ENCODE results near the gene RAI1.
A peak's percentile ranks its signal among the peaks of the same experiment; 100 is the strongest.

RAI1 gene

GRCh38 chr17:17770632-17771044 lies 89.4 kb downstream of the RAI1 start:
- no peak for DNase-seq

DNA sequence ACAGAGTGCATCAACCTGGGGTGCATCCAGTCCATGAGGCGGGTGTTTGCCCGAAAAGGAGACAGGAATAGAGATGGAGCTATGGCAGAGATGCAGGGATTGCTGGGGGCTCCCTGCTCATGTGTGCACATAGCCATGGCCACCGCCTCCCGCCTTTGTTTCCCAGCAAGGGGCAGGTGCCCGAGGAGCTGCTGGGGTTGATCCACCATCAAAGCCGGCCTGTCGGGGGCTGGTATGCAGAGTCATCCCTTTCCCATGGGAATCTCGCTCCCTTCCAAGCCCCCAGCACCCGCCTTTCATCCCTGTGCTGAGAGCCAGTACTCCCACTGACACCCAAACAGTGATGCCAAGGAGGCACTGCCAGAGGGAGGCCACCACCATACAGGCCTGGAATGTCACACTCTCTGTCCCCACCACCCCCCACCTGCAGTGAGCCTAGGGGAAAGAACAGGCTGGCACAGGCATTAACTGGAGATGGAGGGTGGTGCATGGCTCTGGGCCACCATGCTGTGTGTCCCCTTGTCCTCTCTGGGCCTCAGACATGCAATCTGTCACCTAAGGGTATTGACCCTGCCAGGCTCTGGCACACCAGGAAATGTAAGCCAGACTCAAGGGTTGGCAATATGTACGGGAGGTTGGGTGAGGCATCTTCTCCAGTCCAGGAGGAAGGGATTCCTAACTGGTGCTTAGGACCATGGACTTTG lies 90.4 kb downstream of the RAI1 start:
- no peak for DNase-seq

DNA sequence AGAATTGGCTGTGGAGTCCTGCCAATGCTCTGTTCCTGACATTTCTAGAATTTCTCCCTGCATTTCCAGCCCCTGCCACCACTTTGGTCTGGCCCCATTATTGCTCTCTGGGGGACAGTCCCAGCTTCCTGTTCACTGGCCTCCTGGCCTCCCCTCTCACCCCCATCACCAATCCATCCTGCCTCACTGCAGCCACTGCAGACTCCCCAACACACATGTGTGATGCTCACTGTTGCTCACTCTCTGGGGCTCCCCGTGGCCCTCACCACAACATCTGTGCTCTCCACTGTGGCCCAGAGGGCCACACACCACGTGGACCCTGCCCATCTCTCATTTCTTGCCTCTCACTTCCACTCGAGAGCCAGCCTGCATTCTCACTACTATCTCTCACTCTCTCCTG lies 91.0 kb downstream of the RAI1 start:
- DNase-seq, result no peak

DNA sequence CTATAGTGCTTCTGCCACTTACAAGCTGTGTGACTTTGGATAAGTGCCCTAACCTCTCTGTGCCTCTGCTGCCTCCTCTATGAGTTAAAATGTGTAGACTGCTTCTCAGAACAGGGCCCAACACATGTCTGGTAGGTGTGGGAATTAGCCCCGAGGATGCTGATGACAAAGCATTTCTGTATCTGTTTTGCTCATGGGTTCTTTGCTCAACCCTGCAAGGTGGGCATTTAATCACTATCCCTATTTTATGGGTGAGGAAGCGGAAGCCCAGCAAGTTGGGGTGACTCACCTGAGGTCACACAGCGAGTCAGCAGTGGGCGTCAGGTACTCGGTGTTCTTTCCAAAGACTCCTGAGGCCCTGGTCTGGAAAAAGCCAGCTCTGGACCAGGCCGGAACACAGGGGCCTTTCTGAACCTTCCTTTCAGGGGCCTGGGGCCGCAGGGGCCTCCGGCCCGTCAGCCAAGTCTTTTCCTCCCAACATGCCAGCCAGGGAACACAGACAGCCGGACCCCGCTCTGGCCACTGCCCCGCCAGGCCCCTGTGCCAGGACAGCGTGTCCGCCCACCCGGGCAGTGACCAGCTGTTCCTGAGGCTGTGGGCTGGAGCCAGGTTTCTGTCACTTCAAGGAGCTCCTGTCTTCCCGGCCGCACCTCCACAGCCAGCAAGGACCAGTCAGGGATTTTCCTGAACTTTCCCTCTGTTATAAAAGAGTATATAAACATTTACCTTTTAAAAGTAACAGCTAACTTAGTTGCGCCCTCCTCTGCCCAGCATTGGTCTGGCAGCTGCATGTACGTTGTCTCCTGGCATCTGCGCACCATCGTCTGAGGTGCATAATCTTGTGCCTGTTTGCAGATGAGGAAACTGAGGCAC lies 93.0 kb downstream of the RAI1 start:
- DNase-seq, result no peak

DNA sequence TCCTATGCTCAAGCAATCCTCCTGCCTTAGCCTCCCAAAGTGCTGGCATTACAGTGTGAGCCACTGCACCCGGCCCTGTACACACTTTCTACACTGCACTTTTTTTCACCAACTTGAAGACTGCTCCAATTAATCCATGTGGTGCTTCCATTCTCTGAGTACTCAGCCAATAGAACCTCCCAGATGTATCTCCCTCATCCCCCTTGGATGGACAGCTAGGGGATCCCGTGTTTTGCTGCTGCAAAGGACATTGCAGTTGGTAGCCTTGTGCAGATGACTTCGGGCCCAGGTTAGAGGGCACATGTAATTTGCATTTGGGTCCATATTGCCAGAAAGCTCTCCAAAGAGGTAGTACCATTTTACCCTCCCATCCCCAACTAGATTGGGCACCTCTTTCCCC lies 95.6 kb downstream of the RAI1 start:
- DNase-seq, result no peak

DNA sequence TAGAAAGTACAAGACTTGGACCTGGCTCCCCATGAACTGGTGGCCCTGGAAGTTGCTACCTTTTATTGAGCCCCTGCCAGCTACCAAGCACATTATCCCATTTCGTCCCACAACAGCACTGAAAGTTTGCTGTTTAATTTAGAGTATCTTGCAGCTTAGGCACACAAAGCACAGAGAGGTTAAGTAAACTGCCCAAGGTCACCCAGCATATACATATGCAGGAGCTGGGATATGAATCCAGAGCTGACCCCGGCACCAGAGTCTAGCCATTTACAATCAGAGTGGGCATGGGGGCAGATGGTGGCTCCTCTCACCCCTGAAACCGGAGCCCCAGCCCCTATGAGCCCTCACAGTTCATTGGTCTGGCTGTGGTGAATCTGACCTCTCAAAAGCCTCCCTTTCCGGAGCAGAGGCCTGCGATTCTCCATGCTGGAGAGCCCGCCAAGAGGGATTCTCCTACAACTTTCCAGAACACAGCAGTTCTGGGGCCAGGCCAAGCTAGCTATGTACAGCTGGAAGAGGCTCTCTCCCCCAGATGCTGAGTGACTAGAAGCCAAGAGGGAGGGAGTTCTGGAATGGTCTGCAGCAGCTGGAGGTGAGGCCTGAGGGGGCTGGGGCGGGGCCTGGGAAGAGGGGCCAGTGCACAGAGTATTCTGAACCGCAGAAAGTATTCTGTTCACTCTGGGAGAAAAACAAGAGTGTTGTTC lies 97.2 kb downstream of the RAI1 start:
- DNase-seq, result no peak

DNA sequence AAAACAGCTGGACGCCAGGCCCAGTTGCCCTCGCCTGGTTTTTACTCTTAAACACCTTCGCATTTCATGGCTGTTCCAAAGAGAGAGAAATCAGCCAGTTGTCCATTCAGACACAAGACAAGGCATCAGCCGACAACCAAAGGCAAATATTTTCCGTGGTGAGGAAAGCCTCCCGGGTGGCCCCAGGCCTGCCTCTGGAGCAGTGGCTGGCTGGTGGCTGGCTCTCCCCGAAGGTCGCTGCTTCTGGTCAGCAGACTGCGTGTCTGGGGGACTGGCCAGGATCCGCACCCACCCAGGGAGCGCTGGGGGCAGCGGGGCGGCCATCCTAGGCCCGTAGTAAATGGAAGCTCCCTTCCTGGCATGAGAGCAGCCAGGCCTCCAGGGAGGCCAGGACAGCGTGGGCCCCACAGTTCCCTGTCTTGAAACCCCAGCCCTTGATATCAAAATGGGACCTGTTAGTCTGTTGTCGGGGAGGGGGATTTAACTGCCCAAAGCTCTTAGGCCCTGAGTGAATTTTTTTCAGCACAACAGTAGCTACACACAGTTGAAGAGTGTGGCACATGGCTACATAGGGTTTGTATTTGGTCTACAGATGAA lies 97.9 kb downstream of the RAI1 start:
- DNase-seq, result no peak

- no peak for DNase-seq
These were observed 99.8 kb downstream of the RAI1 start for GRCh38 chr17:17780922-17781590.

DNA sequence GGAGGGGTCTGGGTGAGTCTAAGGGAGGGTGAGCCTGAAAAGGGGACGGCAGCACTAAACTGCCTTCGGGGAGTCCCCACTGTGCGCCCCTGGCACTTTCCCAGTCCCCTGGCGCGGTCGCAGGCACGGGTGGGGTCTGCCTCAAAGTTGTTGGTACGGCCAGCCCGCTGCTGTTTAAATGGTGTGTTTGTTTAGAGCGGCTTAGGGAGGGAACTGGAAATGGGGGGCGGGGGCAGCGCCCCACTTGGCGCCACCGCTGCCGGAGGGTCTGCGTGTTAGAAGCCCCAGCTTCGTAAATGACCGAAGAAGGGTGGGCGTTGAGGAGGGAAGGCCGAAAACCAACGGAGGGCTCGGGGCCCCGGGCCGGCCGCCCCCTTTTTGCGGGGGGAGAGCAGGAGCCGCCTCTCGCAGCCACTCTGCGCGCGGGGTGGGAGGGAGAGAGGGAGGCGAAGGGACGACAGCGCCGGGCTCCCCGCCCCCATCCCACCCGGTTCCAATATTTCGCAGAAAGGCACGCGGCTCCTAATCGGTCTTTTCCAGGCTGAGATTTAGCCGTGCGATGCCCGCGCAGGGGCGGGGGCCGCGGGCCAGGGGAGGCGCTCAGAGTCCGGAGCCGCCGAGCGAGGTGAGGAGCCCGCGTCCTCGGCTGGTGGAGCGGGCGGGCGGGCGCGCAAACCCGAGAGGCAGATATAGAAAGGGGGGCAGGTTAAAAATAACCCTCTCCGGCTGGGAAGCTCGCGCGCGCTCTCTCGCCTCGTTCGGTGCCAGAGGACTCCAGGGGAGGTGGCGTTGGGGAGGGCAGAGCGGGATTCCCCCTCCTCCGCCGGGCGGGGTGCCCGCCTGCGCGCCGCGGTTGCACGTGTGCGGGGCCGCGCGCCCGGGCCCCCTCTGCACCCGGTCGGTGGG lies 100.6 kb downstream of the RAI1 start:
- peak; percentile 17 to 56 for DNase-seq

DNA sequence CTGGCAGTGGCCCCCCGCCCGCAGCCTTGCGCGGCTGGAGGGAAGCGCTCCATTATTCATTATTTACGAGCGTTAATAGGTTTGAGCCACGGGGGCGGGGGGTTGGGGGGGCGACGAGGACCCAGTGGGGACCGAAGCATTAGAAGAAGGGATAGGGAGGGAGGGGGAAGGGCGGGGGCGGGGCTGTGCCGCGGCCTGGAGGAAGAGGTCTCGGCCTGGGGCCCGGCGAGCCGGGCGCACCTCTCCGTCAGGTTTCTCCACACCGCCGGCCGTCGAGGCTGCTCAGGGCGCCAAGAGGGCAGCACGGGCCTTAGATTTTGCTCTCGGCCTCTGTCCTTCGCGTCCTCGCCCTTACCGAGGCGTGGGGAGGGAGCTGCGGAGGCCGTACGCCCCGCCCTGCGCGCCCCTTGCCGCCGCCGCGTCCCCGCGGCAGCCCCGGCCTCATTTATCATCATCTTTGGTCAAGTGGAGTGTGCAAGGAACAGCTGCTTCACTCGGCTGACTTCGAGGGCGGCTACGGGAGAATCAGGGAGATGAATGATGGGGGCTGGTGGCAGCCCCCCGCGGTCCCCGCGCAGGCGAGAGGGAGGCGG lies 101.4 kb downstream of the RAI1 start:
- DNase-seq, result no peak

DNA sequence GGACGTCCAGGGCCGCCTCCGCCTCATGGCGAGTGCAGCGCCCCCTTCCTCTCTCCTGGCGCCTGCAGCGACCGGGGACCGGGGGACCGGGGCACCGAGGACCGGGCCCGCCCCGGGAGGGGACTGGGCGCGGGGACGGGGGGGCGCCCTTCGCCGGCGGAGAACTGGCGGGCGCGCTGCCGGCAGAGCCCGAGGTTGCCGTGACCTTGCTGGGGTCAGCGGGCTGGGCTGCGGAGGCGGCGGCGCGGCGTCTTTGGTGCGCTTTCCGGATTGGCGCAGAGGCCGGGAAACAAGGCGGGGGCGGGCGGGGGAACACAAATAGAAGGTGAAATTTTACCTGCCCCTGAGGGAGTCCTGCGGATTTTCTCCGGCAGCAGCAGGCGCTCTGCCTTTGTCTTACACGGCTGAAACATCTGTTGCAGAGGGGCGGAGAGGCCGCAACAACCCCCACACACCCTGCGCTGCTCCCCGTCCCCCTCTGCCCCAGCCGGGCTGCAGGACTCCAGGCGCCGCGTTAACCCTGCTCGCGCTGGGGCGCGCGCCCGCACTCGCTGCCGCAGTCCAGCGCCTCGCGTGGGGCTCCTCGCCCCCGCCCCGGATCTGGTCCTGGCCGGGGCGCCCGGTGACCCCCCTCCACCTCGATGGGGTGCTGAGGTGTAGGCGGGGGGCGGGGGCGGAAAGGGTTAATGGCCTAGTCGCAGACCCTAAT lies 102.0 kb downstream of the RAI1 start:
- peak; percentile 22 to 70 for DNase-seq

GRCh38 chr17:17783825-17784656 lies 102.8 kb downstream of the RAI1 start:
- DNase-seq, result peak; percentile 31 to 50

- DNase-seq, result peak in 1 of 2 donors; percentile 16
These were observed 103.5 kb downstream of the RAI1 start for GRCh38 chr17:17784657-17785267.

- DNase-seq, result no peak
These were observed 104.1 kb downstream of the RAI1 start for GRCh38 chr17:17785407-17785806.

- DNase-seq, result no peak
These were observed 105.7 kb downstream of the RAI1 start for GRCh38 chr17:17786998-17787397.

- DNase-seq, result no peak
These were observed 106.3 kb downstream of the RAI1 start for GRCh38 chr17:17787568-17787967.

DNA sequence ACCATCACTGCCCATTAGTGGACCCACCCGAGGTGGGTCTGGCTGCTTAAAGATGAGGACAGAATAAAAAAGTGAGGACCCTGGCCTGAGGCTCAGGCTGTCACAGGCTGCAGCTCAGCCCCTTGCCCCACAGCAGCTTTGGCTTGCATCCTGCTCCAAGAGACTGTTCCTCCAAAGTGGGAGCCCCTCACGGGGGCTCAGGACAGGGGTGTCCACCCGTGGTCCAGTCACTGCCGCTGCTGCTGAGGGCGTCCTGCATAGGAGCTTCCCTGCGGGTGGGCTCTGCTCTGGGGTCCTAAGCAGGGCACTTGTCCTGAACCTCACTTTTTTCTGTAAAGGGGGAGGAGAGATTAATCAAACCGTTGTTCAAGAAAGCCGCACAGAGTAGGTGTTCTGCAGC lies 107.7 kb downstream of the RAI1 start:
- no peak for DNase-seq

DNA sequence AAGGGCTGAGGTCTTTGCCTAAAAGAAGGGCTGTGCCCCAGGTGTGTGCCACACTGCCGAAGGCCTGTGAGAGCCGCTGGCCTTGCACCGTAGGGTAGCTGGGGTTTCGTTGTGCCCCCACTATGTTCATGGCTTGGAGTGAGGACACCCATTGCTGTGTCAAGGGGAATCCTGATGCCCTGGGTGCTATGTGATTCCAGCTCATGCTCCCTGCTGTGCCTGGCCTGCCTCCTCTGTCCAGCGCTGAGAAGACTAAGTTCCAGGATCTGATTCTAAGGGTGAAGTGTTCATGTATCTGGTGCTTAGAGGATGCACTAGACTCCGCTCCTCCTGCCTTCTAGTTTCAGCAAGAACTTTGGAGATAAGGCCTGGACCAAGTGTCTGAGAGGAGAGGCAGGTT lies 108.2 kb downstream of the RAI1 start:
- no peak for DNase-seq
